Mesothelial cell of epicardium (in vitro differentiated cells): ENCODE data around the gene DAPL1. TPM values are rescaled to one million over a fixed set of nuclear protein-coding genes. Genes with fewer than 3 reads are reported as not detected.
"Not testable (repeated sequence)": the region's sequence is repeated elsewhere in the genome, so short reads cannot be mapped to it uniquely, and the experiment has no call there.

Experiments used
- DNase-seq, 2 experiments: peaks; one replicate each; pipeline ENCODE4 v3.0.0; 2021; ENCODE audit warnings: low spot score in 2 of 2; ENCODE audit not compliant: unreplicated experiment in 2 of 2
- H3K27ac Mint-ChIP-seq: 2 replicates; pipeline ENCODE4 v1.8.0; 2021; ENCODE audit warnings: mixed read lengths
- H3K27me3 Mint-ChIP-seq: 2 replicates; pipeline ENCODE4 v1.8.0; 2021; ENCODE audit warnings: low read depth, mixed read lengths
- H3K36me3 Mint-ChIP-seq: 2 replicates; pipeline ENCODE4 v1.8.0; 2021; ENCODE audit warnings: mixed read lengths
- H3K4me1 Mint-ChIP-seq: 2 replicates; pipeline ENCODE4 v1.8.0; 2021; ENCODE audit warnings: mixed read lengths
- H3K4me3 Mint-ChIP-seq: 2 replicates; pipeline ENCODE4 v1.8.0; 2021; ENCODE audit warnings: mild to moderate bottlenecking, moderate library complexity, mixed read lengths
- H3K9me3 Mint-ChIP-seq: 2 replicates; pipeline ENCODE4 v1.8.0; 2021; ENCODE audit warnings: mixed read lengths
- total RNA-seq: library from RNA; stranded (reverse); gene quantifications from 3 replicates; pipeline ENCODE4 v1.2.1, GENCODE V29; 2021

DAPL1 gene
- total RNA-seq, 1 donor from 2014 or later: not detected

DNA sequence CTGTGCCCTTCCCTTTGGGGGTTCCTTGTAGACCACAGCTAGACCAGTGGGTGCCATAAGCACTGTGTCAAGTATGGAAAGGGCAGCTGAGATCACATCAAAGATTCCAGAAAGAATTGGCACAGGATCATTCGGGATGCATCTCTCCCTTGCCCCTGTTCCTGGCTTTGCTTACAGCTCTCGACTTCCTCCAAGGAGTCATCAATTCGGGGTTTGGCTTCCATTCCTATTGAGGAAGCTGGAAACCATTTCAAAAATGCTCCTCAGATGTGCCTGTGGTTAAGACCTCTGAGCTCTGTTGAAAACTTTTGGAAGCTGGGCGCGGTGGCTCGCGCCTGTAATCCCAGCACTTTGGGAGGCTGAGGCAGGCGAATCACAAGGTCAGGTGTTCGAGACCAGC is 65.1 kb downstream of the DAPL1 start:
- not testable (repeated sequence) for H3K4me3 Mint-ChIP-seq, H3K27me3 Mint-ChIP-seq, H3K27ac Mint-ChIP-seq, H3K36me3 Mint-ChIP-seq, DNase-seq, H3K4me1 Mint-ChIP-seq
- peaks cover 31% of the 10 kb centered on the region for H3K9me3 Mint-ChIP-seq

- H3K36me3 Mint-ChIP-seq, H3K27ac Mint-ChIP-seq, H3K4me1 Mint-ChIP-seq, DNase-seq, H3K27me3 Mint-ChIP-seq, H3K4me3 Mint-ChIP-seq: not testable (repeated sequence)
- H3K9me3 Mint-ChIP-seq: peaks cover 35% of the 10 kb centered on the region
These were observed 66.5 kb downstream of the DAPL1 start for GRCh38 chr2:158861626-158862025.

DNA sequence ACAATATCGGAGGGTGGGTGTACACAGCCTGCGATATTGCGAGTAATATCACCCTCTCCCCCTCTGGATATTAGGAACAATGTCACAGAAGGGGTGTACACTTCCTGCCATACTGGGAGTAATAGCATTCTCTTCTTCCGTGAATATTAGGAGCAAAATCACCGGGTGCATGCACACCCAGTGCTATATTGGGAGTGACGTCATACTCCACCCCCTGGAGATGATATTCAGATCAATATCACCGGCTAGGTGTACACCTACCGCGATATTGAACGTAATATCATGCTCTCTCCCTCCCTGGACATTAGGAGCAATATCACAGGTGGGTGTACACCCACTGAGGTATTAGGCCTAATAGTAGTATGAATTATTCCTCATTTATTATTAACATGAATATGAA is 70.4 kb downstream of the DAPL1 start:
- peaks cover 35% of the 10 kb centered on the region for H3K4me1 Mint-ChIP-seq
- not testable (repeated sequence) for DNase-seq, H3K27me3 Mint-ChIP-seq, H3K36me3 Mint-ChIP-seq, H3K4me3 Mint-ChIP-seq, H3K27ac Mint-ChIP-seq
- H3K9me3 Mint-ChIP-seq: peaks cover 26% of the 10 kb centered on the region

Other genes with a start within 250 kb of the DAPL1 start
- 132 to 138 TPM (median 134 TPM) in 3 replicates for gene TANC1, start 173.3 kb downstream of the DAPL1 start, total RNA-seq